Measurements from ENCODE around the gene NTHL1.

DNA sequence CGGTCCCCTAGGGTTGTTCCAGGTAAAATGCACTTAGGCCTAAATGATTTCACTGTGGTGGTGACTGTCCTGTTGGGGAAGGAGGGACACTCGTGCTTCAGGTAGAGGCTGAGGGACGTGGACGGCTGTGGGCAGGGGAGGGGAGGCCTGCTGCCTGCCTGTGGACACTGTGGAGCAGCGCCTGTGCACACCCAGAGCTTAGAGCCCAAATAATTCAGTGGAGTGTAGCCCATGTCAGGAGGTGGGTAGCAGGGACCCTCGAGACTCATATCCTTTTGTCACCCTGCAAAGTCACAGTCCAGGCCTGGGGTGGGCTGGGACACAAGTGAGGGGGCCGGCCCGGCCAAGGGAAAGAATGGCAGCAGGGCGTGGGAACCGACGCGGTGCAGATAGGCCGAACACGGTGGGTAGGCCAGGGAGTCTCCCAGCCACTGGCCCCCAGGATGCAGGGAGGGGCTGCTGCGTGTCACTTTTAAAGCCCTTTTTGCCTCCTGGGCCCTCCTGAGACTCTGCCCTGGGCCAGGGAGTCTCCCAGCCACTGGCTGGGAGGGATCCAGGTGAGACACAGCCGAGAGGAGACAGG is 21.7 kb downstream of the NTHL1 start:
- TF ChIP-seq, protein P1, sequence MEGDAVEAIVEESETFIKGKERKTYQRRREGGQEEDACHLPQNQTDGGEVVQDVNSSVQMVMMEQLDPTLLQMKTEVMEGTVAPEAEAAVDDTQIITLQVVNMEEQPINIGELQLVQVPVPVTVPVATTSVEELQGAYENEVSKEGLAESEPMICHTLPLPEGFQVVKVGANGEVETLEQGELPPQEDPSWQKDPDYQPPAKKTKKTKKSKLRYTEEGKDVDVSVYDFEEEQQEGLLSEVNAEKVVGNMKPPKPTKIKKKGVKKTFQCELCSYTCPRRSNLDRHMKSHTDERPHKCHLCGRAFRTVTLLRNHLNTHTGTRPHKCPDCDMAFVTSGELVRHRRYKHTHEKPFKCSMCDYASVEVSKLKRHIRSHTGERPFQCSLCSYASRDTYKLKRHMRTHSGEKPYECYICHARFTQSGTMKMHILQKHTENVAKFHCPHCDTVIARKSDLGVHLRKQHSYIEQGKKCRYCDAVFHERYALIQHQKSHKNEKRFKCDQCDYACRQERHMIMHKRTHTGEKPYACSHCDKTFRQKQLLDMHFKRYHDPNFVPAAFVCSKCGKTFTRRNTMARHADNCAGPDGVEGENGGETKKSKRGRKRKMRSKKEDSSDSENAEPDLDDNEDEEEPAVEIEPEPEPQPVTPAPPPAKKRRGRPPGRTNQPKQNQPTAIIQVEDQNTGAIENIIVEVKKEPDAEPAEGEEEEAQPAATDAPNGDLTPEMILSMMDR (IDR thresholded peaks at IDR 0.05; ENCODE audit: low read depth, low read length, poor library complexity, severe bottlenecking): no peak
- TF ChIP-seq EZH2phosphoT487 (IDR thresholded peaks at IDR 0.05; ENCODE audit: borderline replicate concordance, low read length): 0 out of 2 replicates have a peak, but pooled peaks have one; percentile 20

Data from DOHH2 (cell line).